Activated T-cell treated with anti-CD3 and anti-CD28 coated beads, Interleukin-2, amount 50 U/mL, for 24 hours (primary cell): ENCODE measurements around the gene HLA-DRB5.
"Not testable (repeated sequence)": the region's sequence is repeated elsewhere in the genome, so short reads cannot be mapped to it uniquely, and the experiment has no call there.

Source experiments
- DNase-seq: peaks from one replicate; pipeline ENCODE4 v3.0.0-alpha.2; 2020
- H3K27ac Mint-ChIP-seq: 2 replicates; pipeline ENCODE4 v1.8.0; 2020; ENCODE audit warnings: mild to moderate bottlenecking, mixed read lengths
- H3K27me3 Mint-ChIP-seq: 2 replicates; pipeline ENCODE4 v1.8.0; 2020; ENCODE audit warnings: mixed read lengths
- H3K36me3 Mint-ChIP-seq: 2 replicates; pipeline ENCODE4 v1.8.0; 2020; ENCODE audit warnings: low read depth, mixed read lengths
- H3K4me1 Mint-ChIP-seq: 2 replicates; pipeline ENCODE4 v1.8.0; 2020; ENCODE audit warnings: low read depth, mixed read lengths
- H3K4me3 Mint-ChIP-seq: 2 replicates; pipeline ENCODE4 v1.8.0; 2020; ENCODE audit warnings: mild to moderate bottlenecking, moderate library complexity, mixed read lengths
- H3K9me3 Mint-ChIP-seq: 2 replicates; pipeline ENCODE4 v1.8.0; 2020; ENCODE audit warnings: mixed read lengths

HLA-DRB5 gene

DNA sequence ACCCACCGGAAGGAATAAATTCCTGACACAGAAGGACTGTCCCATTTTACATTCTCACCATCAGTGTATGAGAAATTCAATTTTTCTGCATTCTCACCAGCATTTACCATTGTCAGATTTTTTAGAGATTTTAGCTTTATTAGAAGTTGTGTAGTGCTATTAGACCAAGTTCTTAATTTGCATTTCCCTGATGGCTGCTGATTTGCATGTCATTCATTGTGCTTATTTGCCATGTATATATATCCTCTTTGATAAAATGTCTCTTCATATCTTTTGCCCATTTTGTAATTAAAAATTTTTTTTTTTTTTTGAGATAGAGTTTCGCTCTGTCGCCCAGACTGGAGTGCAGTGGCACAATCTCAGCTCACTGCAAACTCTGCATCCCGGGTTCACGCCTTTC, 9.8 kb upstream of the HLA-DRB5 start:
- no peaks in the 10 kb centered on the region for H3K4me1 Mint-ChIP-seq
- H3K9me3 Mint-ChIP-seq, result no peaks in the 10 kb centered on the region
- H3K27ac Mint-ChIP-seq, result no peak overlapping the region
- no peaks in the 10 kb centered on the region for H3K27me3 Mint-ChIP-seq
- H3K4me3 Mint-ChIP-seq, result no peak overlapping the region
- H3K36me3 Mint-ChIP-seq, result no peaks in the 10 kb centered on the region
- DNase-seq, result no peak

DNA sequence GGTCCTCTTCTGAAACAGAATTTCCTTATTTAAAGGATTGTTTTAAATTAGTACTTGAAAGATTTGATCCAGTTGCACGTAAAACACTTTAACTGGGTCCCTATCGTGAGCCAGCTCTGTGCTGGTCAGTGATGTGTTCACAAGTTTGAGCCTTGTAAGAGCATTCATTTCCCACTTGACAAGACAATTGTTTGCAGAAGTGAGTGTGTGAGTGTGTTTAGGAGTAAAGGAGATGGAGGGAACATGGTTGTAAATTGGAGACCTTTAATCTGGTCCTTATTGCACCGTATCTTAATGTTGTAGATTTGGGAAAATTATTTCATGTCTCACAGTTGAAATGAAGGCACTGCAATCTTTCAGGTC, 325 bp upstream of the HLA-DRB5 start:
- H3K27ac Mint-ChIP-seq, DNase-seq, H3K27me3 Mint-ChIP-seq, H3K36me3 Mint-ChIP-seq, H3K4me1 Mint-ChIP-seq, H3K9me3 Mint-ChIP-seq, H3K4me3 Mint-ChIP-seq: not testable (repeated sequence)

DNA sequence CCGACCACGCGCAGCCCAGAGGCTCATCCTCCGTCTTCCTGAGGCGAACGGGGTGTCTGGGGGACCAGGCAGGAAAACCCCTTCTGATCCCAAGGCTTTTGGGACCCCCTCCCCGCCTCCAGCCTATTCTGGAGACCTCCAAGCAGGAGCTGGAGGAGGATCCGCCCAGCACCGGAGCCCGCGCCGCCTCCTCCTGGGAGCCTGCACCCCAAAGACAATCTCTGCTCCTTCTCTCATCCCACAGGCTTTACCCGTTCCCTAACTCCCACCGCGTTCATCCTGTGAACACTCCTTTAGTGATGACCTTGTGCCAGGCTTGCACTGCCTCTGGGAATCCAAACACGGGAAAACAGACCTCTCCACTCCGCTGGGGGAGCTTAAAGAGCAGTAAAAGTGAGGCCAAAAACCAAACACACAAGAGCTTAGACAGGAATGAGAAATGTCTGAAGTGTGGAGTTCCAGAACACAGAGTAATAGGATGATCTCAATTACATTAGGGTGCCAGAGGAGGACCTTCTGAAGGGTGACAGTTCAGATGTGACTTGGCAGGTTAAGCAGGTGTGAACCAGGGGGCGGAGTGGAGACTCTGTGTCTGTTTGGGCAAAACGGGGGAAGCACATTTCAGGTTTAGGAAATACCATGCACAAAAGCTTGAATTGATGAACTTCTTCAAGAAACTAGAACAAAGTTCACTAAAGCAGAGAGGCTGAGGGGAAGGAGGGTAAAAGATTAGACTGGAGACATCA, 7.6 kb downstream of the HLA-DRB5 start:
- DNase-seq, result no peak
- Mint-ChIP-seq H3K27ac (no peak overlapping the region), H3K36me3 (no peaks in the 10 kb centered on the region), H3K4me1 (no peaks in the 10 kb centered on the region), H3K4me3 (no peak overlapping the region), H3K9me3 (no peaks in the 10 kb centered on the region), H3K27me3 (no peaks in the 10 kb centered on the region)

DNA sequence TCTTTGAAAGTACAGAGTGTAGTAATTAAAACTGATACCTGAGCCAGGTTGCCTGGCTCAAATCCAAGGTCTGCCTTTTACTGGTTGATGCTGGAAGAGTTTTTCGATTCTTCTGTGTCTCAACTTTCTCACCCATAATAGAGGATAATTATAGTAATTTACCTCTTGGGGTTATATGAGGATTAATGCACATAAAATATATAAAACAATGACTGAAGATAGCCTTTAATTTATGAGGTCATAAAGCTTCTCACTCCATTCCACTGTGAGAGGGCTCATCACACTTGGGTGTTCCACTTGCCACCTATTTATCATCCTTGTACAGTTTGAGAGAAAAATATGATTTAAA, 10.2 kb downstream of the HLA-DRB5 start:
- Mint-ChIP-seq H3K27ac (no peak overlapping the region), H3K36me3 (no peaks in the 10 kb centered on the region), H3K9me3 (no peaks in the 10 kb centered on the region), H3K27me3 (no peaks in the 10 kb centered on the region), H3K4me1 (no peaks in the 10 kb centered on the region), H3K4me3 (no peak overlapping the region)
- DNase-seq, result no peak

DNA sequence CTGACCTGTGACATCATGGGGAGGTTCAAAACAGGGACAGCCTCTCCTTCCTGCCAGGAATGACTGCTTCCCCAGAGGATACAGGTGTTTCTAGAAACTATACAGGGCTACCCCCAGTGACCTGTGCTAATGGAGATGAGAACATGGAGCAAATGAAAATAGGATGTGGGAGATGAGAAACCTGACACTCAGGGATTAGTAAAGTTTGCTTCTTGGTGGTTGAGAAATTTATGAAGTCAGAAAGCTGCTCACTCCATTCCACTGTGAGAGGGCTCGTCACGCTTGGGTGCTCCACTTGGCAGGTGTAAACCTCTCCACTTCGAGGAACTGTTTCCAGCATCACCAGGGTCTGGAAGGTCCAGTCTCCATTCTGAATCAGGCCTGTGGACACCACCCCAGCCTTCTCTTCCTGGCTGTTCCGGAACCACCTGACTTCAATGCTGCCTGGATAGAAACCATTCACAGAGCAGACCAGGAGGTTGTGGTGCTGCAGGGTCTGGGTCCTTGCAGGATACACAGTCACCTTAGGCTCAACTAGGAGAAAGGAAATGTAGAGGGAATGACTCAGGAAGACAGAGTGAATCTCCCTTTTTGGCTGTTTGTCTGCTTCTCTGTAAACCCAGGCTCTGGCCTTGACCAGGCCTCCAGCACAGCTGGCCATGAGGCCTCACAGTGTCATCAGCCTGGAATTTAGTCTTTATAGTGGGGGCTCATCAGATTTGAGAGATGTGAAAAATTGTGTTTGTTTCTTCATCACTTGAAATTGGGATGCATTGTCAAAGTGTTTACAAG, 10.8 kb downstream of the HLA-DRB5 start:
- H3K4me1 Mint-ChIP-seq, result no peaks in the 10 kb centered on the region
- no peak overlapping the region for H3K4me3 Mint-ChIP-seq
- DNase-seq, result no peak
- H3K27ac Mint-ChIP-seq, result no peak overlapping the region
- no peaks in the 10 kb centered on the region for H3K36me3 Mint-ChIP-seq
- H3K27me3 Mint-ChIP-seq, result no peaks in the 10 kb centered on the region
- no peaks in the 10 kb centered on the region for H3K9me3 Mint-ChIP-seq

DNA sequence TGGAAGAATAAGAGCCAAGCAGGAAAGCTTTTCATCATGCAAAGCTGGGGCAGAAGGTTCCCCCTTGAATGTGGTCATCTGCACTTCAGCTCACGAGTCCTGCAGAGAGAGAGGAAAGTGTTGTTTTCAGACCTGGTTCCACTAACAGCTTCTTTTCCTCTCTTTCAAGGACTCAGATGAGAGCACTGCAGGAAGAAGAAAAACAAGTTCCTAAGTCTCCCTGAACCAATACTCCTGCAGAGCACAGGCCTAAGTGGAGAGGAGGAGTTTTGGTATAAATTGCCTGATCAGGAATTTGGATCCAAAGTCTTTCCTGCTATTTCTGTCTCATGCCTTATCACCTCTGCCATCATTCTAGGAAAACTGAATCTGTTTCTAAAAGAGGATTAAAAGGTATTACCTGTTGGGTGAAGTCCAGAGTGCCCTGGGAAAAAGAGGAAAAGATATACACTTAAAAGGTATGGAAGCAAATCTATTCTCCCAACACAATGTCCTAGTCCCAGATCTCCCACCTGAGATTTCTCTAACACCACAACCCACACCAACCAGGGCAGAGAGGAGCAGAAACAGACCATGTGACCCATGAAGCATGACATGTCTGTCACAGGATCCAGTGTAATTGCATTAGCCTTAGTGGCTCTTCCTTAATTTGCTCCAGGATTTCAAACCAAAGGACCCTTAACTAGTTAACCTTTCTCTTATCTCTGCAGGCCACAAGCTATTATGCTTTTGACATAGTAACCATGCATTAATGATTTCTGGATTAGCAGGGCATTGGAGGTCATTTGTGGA, 12.2 kb downstream of the HLA-DRB5 start:
- Mint-ChIP-seq H3K4me3 (no peak overlapping the region), H3K36me3 (no peaks in the 10 kb centered on the region), H3K27me3 (no peaks in the 10 kb centered on the region), H3K9me3 (no peaks in the 10 kb centered on the region), H3K4me1 (no peaks in the 10 kb centered on the region), H3K27ac (no peak overlapping the region)
- DNase-seq, result no peak

DNA sequence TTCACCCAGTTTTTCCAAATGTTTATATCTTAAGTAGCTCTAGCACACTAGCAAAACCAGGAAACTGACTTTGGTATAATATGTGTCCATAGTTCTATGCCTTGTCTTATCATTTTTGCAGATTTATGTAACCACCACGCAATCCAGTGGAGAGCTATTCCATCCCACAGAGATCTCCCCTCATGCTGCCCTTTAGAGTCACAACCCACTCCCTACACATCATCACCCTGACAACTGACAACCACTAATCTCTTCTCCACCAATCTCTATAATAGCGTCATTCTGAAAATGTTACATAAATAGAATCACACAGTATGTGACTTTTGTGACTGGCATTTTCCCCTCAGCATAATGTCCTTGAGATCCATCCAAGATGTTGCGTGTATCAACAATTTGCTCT, 29.1 kb downstream of the HLA-DRB5 start:
- Mint-ChIP-seq H3K27ac (no peak overlapping the region), H3K27me3 (no peaks in the 10 kb centered on the region)

DNA sequence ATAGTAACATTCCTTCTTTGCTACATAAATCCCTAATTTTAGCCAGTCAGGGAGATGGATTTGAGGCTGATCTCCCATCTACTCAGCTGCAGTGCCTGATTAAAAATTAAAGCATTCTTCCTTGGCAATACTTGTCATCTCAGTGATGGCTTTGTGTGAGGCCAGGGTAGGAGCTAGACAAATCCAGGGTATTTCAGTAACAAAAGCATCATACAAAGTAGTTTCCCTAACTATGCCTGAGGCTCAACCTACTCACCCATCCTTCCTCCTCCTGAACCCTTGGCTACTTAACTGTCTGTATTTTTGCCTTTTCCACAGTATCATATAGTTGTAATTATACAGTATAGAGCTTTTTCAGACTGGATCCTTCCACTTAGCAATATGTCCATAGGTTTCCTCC, 37.7 kb downstream of the HLA-DRB5 start:
- DNase-seq, result no peak
- H3K27ac Mint-ChIP-seq, result no peak overlapping the region
- H3K4me3 Mint-ChIP-seq, result no peak overlapping the region
- H3K4me1 Mint-ChIP-seq, result no peaks in the 10 kb centered on the region
- no peaks in the 10 kb centered on the region for H3K27me3 Mint-ChIP-seq
- no peaks in the 10 kb centered on the region for H3K9me3 Mint-ChIP-seq
- H3K36me3 Mint-ChIP-seq, result no peaks in the 10 kb centered on the region

More for the DNA sequence above, 29.1 kb downstream of the HLA-DRB5 start:
- Mint-ChIP-seq H3K4me3 (no peak overlapping the region), H3K9me3 (no peaks in the 10 kb centered on the region), H3K4me1 (peaks cover 3% of the 10 kb centered on the region), H3K36me3 (no peaks in the 10 kb centered on the region)
- DNase-seq, result no peak

DNA sequence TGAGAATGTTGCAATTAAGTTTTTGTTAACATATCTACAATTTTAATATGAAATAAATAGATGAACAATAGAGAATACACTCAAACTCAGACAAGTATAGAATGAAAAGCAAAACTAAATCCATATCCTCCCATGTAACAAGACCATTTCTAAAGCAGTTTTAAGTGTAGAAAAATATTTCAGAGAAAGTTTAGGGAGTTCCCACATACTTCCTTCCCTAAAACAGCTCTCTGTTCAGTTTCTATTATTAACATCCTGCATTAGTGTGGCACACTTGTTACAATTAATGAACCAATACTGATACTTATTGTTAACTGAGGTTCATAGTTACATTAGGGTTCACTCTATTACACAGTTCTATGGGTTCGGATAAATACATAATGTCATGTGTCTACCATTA, 38.4 kb downstream of the HLA-DRB5 start:
- Mint-ChIP-seq H3K36me3 (no peaks in the 10 kb centered on the region), H3K4me1 (no peaks in the 10 kb centered on the region), H3K4me3 (no peak overlapping the region), H3K27ac (no peak overlapping the region), H3K9me3 (no peaks in the 10 kb centered on the region), H3K27me3 (no peaks in the 10 kb centered on the region)
- no peak for DNase-seq

DNA sequence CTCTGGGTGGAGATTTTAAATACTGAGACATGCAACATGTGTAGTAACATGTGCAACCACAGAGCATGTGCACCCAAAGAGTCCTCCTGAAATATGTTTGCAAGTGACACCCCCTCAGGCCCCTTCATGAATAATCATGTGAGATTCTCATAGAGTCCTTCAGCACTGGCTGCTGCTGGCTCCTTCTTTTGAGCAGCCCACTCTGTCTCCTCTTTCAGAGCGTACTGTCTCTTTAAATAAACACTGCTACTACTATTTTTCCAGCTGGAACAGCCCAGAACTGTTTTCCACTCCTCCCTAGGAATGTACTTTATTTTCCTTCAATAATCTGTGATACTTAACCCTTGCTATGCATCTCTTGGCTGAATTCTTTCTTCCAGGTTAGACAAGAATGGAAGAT, 42.0 kb downstream of the HLA-DRB5 start:
- no peak overlapping the region for H3K27ac Mint-ChIP-seq
- H3K4me1 Mint-ChIP-seq, result no peaks in the 10 kb centered on the region
- H3K9me3 Mint-ChIP-seq, result no peaks in the 10 kb centered on the region
- H3K27me3 Mint-ChIP-seq, result no peaks in the 10 kb centered on the region
- no peak overlapping the region for H3K4me3 Mint-ChIP-seq
- DNase-seq, result no peak
- no peaks in the 10 kb centered on the region for H3K36me3 Mint-ChIP-seq

DNA sequence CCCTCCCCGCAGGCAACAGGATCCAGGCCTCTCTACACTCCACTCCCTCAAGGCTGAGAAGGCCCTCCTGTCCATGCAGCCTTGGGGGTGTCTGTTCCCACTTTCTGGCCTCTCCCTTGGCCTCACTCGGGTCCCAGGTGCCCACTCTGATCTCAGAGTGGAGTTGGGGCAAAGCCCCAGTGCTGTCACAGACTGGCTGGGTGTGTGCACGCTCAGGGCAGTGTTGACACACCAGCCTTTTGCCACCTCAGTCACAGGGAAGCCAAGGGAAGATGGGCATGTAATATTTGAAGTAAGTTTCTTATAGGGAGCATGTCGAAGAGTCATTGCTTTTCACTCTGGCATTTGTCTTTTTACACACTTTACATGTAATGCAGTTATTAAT, 45.5 kb downstream of the HLA-DRB5 start:
- H3K27me3 Mint-ChIP-seq, result peaks cover 3% of the 10 kb centered on the region
- H3K36me3 Mint-ChIP-seq, result no peaks in the 10 kb centered on the region
- H3K9me3 Mint-ChIP-seq, result no peaks in the 10 kb centered on the region
- no peak overlapping the region for H3K4me3 Mint-ChIP-seq
- no peaks in the 10 kb centered on the region for H3K4me1 Mint-ChIP-seq
- H3K27ac Mint-ChIP-seq, result no peak overlapping the region
- no peak for DNase-seq

DNA sequence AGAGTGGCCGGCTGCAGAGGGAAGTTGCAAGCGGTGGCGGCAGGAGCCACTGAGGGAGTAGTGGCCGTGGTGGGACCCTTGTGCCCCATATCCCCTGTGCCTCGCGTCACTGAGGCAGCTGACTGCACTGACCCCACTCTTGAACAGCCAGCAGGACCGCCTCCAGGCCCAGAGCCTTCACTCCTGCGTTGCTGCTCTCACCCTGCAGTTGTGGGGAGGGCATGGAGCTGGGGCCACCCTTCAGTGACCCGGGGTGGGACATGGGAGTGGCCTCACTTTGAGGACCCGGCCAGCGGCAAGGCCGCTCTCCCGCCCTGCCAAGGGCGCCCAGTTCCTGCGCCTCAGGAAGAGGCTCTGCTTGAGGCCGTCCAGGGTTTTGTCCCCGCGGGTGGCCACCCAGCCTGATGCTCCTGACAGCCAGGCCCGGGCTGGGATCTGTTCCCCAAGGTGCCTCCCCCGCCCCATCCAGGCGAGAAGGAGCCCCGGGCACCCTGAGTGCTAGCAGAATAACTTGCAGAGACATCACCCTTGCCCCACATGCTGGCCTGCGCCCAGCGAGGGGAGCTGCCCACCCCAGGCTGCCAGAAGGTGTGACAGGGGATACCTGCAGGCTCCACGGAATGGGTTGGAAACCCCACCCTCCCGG, 46.0 kb downstream of the HLA-DRB5 start:
- Mint-ChIP-seq H3K36me3 (no peaks in the 10 kb centered on the region), H3K4me3 (no peak overlapping the region), H3K27ac (no peak overlapping the region), H3K9me3 (no peaks in the 10 kb centered on the region), H3K27me3 (peaks cover 3% of the 10 kb centered on the region), H3K4me1 (no peaks in the 10 kb centered on the region)
- DNase-seq, result no peak

DNA sequence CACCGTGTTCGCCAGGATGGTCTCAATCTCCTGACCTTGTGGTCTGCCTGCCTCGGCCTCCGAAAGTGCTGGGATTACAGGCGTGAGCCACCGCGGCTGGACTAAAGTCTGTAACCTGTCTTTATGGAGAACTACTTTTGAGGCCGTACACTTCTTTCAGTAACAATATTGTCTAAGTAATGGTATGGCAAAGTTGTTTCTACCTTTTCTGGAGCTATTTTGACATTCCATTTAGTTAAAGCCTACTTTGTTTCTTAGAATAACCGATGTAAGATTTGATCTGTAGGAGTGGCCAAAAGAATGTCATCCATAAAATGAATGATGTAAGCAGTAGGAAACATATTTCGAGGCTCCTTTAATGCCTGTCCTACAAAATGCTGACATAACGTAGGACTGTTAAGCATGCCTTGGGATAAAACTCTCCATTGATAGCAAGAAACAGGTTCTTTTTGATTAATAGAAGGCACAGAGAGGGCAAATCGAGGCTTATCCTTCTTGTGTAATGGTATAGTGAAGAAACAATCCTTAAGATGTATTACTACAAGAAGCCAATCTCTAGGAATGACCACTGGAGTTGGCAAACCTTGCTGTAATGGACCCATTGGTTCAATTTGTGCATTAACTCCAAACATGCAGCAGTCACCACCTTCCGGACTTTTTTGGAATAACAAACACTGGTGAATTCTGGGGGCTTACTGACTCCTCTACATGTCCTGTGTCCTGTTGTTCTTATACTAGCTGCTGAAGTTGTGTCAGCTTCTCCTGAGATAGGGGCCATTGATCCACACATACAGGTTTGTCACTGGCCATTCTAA, 54.5 kb downstream of the HLA-DRB5 start:
- Mint-ChIP-seq H3K27ac (no peak overlapping the region), H3K4me1 (peaks cover 2% of the 10 kb centered on the region), H3K4me3 (no peak overlapping the region)

More for the DNA sequence above, 54.5 kb downstream of the HLA-DRB5 start:
- Mint-ChIP-seq H3K9me3 (no peaks in the 10 kb centered on the region), H3K36me3 (no peaks in the 10 kb centered on the region), H3K27me3 (peaks cover 30% of the 10 kb centered on the region)
- no peak for DNase-seq
